Stomach (tissue), 9 donors: Measurements from ENCODE around the gene MARCHF9. TPM values are rescaled to one million over a fixed set of nuclear protein-coding genes. Genes with fewer than 3 reads are reported as not detected.

Experiments used
- DNase-seq, 2 donors: peaks; one replicate each; pipeline versions ENCODE4 v3.0.0 to v3.0.0-alpha.2; 2013 to 2019
- H3K27ac ChIP-seq, 5 donors: fragments of 200-600 bp in 4 of 5; sonication (generic) in 4 of 5; one replicate each; pipeline ENCODE4 v1.5.1; 2013 to 2019; ENCODE audit warnings: mild to moderate bottlenecking in 1 of 5, moderate library complexity in 1 of 5
- H3K27me3 ChIP-seq, 3 donors: fragments of 200-600 bp; sonication (generic); one replicate each; pipeline ENCODE4 v1.5.1; 2017 to 2019; ENCODE audit warnings: mixed run types in 1 of 3
- H3K36me3 ChIP-seq, 4 donors: fragments of 200-600 bp; sonication (generic); 1 replicate in 3 of 4; 2 replicates in 1 of 4; pipeline ENCODE4 v1.5.1; 2016 to 2019
- H3K4me1 ChIP-seq, 4 donors: fragments of 200-600 bp; sonication (generic); one replicate each; pipeline ENCODE4 v1.5.1; 2016 to 2019
- H3K4me3 ChIP-seq, 4 donors: fragments of 200-600 bp; sonication (generic) in 3 of 4; one replicate each; pipeline ENCODE4 v1.5.1; 2016 to 2019; ENCODE audit warnings: mild to moderate bottlenecking in 1 of 4
- H3K9me3 ChIP-seq, 4 donors: fragments of 200-600 bp; sonication (generic); one replicate each; pipeline ENCODE4 v1.5.1; 2016 to 2019
- EP300 ChIP-seq: sonication (generic); formaldehyde crosslinking; IDR thresholded peaks from one replicate; pipeline ENCODE4 v1.6.1; 2017; ENCODE audit warnings: antibody characterized with exemption
- POLR2A ChIP-seq, 4 donors: fragments of 450-650 bp; IDR thresholded peaks; one replicate each; pipeline ENCODE4 v1.6.1; 2016; ENCODE audit warnings: antibody characterized with exemption in 4 of 4, control low read depth in 2 of 4, mild to moderate bottlenecking in 1 of 4, moderate library complexity in 1 of 4
- POLR2AphosphoS5 ChIP-seq, 3 donors: sonication (generic); formaldehyde crosslinking; IDR thresholded peaks; one replicate each; pipeline ENCODE4 v1.6.1; 2016; ENCODE audit warnings: antibody characterized with exemption in 3 of 3
- WGBS, 5 donors: extraction: QIAGEN DNeasy Blood & Tissue Kit in 3 of 5; methylation state at CpG; one replicate each; pipeline versions ENCODE4 v1.1.5 to v1.1.7; 2013 to 2018; 5-methylcytosine and 5-hydroxymethylcytosine counted together
- intact Hi-C: fragments of 100-400 bp; cut with DNase I; formaldehyde crosslinking; loops from one replicate; pipeline ENCODE4 v1.15.1; 2023; ENCODE audit warnings: low total_unique reads
- polyA plus RNA-seq, 3 donors: library from polyadenylated mRNA; stranded (reverse); fragments of 200-250 nt; gene quantifications; one replicate each; pipeline ENCODE4 v1.2.3, GENCODE V29; 2013
- total RNA-seq, 5 donors: library from RNA; depleted of rRNA; stranded (reverse); fragments of >200 nt; gene quantifications; one replicate each; pipeline versions ENCODE4 v1.1.0 to v1.2.3, GENCODE V29; 2014 to 2016
- TF ChIP-seq, protein P1 (sequence below), 7 experiments: fragments of 450-650 bp in 4 of 7; fragments of 200-600 bp in 3 of 7; sonication (generic) in 3 of 7; IDR thresholded peaks; one replicate each; pipeline ENCODE4 v1.5.1; 2016 to 2019; ENCODE audit warnings: antibody characterized with exemption in 7 of 7, control low read depth in 2 of 7, mild to moderate bottlenecking in 1 of 7
- donor health status: healthy with polysubstance abuse.
- donor health status: Bipolar disorder and iron deficiency.
- donor health status: healthy.

MARCHF9 gene
- total and polyA plus RNA-seq, 8 donors, result 1.0 to 16.0 (median 8.8) TPM

- H3K27me3 ChIP-seq, result peaks cover 16 to 100% (median 62%) of the 10 kb centered on the region in 3 donors
- WGBS, 5 donors, result 13 to 31% (median 25%) methylated on average over 12 to 110 of the region's 110 CpGs
- peaks cover 0 to 18% (median under 1%) of the 10 kb centered on the region in 4 donors for H3K36me3 ChIP-seq
- H3K9me3 ChIP-seq, result no peaks in the 10 kb centered on the region
- H3K4me1 ChIP-seq, result peaks cover 32 to 60% (median 41%) of the 10 kb centered on the region in 4 donors
- H3K4me3 ChIP-seq, result peak overlapping the region; percentile 30 to 48 (median 38)
- no peak for TF ChIP-seq EP300
- intact Hi-C loops, result no loop called here
- H3K27ac ChIP-seq, result no peak overlapping the region
- peak in 1 of 2 donors; percentile 67 for DNase-seq
Observed at GRCh38 chr12:57737467-57738460, 17.1 kb upstream of the MARCHF9 start.

GRCh38 chr12:57738661-57739237, 16.2 kb upstream of the MARCHF9 start, which contains the start of gene AGAP2:
AGAP2 (minus strand) TSS chr12:57738742; CDS start chr12:57738246, 496 bp downstream.
- H3K36me3 ChIP-seq, result peaks cover 0 to 8% (median 0%) of the 10 kb centered on the region in 4 donors
- H3K27ac ChIP-seq, result no peak within 1 kb of the TSS
- H3K27me3 ChIP-seq, result peaks cover 16 to 98% (median 62%) of the 10 kb centered on the region in 3 donors
- DNase-seq, result peak in 1 of 2 donors; percentile 71
- H3K9me3 ChIP-seq, result no peaks in the 10 kb centered on the region
- 14 to 49% (median 18%) methylated on average over 24 to 36 of the region's 36 CpGs for WGBS, 5 donors
- peaks cover 32 to 60% (median 41%) of the 10 kb centered on the region in 4 donors for H3K4me1 ChIP-seq
- intact Hi-C loops, result no loop called here
- TF ChIP-seq POLR2A (IDR thresholded peaks at IDR 0.05) (no peak), EP300 (no peak), POLR2AphosphoS5 (IDR thresholded peaks at IDR 0.05) (no peak)
- TF ChIP-seq, protein P1, sequence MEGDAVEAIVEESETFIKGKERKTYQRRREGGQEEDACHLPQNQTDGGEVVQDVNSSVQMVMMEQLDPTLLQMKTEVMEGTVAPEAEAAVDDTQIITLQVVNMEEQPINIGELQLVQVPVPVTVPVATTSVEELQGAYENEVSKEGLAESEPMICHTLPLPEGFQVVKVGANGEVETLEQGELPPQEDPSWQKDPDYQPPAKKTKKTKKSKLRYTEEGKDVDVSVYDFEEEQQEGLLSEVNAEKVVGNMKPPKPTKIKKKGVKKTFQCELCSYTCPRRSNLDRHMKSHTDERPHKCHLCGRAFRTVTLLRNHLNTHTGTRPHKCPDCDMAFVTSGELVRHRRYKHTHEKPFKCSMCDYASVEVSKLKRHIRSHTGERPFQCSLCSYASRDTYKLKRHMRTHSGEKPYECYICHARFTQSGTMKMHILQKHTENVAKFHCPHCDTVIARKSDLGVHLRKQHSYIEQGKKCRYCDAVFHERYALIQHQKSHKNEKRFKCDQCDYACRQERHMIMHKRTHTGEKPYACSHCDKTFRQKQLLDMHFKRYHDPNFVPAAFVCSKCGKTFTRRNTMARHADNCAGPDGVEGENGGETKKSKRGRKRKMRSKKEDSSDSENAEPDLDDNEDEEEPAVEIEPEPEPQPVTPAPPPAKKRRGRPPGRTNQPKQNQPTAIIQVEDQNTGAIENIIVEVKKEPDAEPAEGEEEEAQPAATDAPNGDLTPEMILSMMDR (IDR thresholded peaks at IDR 0.05), result no peak
- peak within 1 kb of the TSS; percentile 30 to 48 (median 38) for H3K4me3 ChIP-seq

- 24 to 37% (median 24%) methylated on average over 7 of the region's 7 CpGs for WGBS, 5 donors
- Histone ChIP-seq H3K4me1 (peaks cover 35 to 65% (median 46%) of the 10 kb centered on the region in 4 donors), H3K4me3 (no peak overlapping the region), H3K27me3 (peaks cover 16 to 91% (median 62%) of the 10 kb centered on the region in 3 donors), H3K9me3 (no peaks in the 10 kb centered on the region), H3K27ac (no peak overlapping the region), H3K36me3 (peaks cover 0 to 2% (median 0%) of the 10 kb centered on the region in 4 donors)
- DNase-seq, result no peak
- TF ChIP-seq POLR2A (IDR thresholded peaks at IDR 0.05) (no peak), EP300 (no peak), POLR2AphosphoS5 (IDR thresholded peaks at IDR 0.05) (no peak)
- TF ChIP-seq, protein P1 (IDR thresholded peaks at IDR 0.05), result no peak
- intact Hi-C loops, result no loop called here
Observed at GRCh38 chr12:57739387-57739786, 15.5 kb upstream of the MARCHF9 start.

GRCh38 chr12:57739914-57740538, 14.9 kb upstream of the MARCHF9 start:
- Histone ChIP-seq H3K27ac (no peak overlapping the region), H3K36me3 (no peaks in the 10 kb centered on the region), H3K27me3 (peaks cover 16 to 85% (median 55%) of the 10 kb centered on the region in 3 donors), H3K4me1 (peaks cover 36 to 66% (median 47%) of the 10 kb centered on the region in 4 donors), H3K4me3 (peak overlapping the region in 1 of 4 donors; percentile 40), H3K9me3 (no peaks in the 10 kb centered on the region)
- WGBS, 5 donors, result 30 to 61% (median 33%) methylated on average over 10 of the region's 10 CpGs
- DNase-seq, result no peak
- no peak for TF ChIP-seq POLR2AphosphoS5 (IDR thresholded peaks at IDR 0.05)
- intact Hi-C loops, result no loop called here
